ENCODE data around the gene B9D2.

The B9D2 gene

DNA sequence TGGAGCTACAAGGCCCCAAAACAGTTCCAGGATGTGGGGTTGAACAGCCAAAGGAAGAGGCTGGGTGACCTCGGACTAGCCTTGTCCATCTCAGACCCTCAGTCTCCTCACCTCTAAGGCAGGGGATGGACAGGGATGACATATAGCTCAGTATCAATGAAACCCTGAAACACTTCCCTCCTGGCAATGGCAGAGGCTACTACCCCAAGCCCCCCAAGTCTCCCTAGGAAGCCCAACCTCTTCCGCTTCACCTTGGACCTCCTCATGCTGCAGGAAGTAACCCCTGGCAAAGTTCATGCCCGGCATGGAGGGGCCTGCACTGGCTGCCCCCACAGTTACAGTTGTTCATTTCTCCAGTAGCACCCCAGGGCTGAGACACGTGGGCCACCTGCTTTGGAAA lies 43.4 kb downstream of the B9D2 start:
- TF ChIP-seq, protein P1, sequence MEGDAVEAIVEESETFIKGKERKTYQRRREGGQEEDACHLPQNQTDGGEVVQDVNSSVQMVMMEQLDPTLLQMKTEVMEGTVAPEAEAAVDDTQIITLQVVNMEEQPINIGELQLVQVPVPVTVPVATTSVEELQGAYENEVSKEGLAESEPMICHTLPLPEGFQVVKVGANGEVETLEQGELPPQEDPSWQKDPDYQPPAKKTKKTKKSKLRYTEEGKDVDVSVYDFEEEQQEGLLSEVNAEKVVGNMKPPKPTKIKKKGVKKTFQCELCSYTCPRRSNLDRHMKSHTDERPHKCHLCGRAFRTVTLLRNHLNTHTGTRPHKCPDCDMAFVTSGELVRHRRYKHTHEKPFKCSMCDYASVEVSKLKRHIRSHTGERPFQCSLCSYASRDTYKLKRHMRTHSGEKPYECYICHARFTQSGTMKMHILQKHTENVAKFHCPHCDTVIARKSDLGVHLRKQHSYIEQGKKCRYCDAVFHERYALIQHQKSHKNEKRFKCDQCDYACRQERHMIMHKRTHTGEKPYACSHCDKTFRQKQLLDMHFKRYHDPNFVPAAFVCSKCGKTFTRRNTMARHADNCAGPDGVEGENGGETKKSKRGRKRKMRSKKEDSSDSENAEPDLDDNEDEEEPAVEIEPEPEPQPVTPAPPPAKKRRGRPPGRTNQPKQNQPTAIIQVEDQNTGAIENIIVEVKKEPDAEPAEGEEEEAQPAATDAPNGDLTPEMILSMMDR (IDR thresholded peaks at IDR 0.05; ENCODE audit: low read depth, low read length, missing control alignments): no peak
- no peak for DNase-seq (ENCODE audit: extremely low read depth, low read depth)
- H3K4me3 ChIP-seq (replicated peaks; ENCODE audit: low read depth, low read length): no peak overlapping the region

DNA sequence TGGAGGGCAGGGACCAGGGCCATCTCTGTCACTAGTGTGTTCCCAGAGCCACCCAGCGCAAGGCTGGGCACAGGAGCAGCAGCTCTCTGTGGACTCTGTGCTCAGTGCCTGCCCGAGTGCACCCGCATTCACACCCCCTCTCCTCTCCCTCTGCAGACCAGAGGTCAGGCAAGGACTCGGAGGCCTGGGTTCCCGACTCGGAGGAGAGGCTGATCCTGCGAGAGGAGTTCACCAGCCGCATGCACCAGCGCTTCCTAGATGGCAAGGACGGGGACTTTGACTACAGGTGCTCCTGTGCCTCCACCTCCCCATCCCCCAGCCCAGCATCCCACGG lies 43.8 kb downstream of the B9D2 start:
- DNase-seq (ENCODE audit: extremely low read depth, low read depth): no peak
- H3K4me3 ChIP-seq (replicated peaks; ENCODE audit: low read depth, low read length): no peak overlapping the region
- TF ChIP-seq, protein P1 (IDR thresholded peaks at IDR 0.05; ENCODE audit: low read depth, low read length, missing control alignments): no peak

DNA sequence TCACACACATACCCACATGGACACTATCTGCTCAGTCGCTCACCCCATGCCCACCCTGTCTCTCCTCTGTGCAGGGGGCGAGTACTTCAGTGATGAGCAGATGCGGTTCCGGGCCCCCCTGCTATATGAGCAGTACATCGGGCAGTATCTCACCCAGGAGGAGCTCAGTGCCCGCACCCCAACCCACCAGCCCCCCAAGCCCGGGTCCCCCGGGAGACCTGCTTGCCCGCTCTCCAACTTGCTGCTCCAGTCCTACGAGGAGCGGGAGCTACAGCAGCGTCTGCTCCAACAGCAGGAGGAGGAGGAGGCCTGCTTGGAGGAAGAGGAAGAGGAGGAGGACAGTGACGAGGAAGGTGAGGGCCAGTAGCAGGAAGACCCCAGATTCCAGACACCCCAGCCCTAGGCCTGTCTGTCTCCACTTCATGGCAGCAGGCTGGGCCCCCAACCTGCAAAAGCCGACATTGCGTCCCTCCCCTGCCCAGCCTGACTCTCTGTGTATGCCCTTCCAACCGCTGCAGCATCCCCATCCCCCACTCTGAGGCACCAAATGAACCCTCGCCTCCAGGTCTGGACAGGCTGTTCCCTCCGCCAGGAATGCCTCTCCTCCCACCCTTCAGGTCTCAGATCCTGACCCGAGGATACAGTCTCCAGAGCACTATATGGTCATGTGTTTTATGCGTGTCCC lies 44.3 kb downstream of the B9D2 start:
- DNase-seq (ENCODE audit: extremely low read depth, low read depth): no peak
- TF ChIP-seq, protein P1 (IDR thresholded peaks at IDR 0.05; ENCODE audit: low read depth, low read length, missing control alignments): no peak
- no peak overlapping the region for H3K4me3 ChIP-seq (replicated peaks; ENCODE audit: low read depth, low read length)

DNA sequence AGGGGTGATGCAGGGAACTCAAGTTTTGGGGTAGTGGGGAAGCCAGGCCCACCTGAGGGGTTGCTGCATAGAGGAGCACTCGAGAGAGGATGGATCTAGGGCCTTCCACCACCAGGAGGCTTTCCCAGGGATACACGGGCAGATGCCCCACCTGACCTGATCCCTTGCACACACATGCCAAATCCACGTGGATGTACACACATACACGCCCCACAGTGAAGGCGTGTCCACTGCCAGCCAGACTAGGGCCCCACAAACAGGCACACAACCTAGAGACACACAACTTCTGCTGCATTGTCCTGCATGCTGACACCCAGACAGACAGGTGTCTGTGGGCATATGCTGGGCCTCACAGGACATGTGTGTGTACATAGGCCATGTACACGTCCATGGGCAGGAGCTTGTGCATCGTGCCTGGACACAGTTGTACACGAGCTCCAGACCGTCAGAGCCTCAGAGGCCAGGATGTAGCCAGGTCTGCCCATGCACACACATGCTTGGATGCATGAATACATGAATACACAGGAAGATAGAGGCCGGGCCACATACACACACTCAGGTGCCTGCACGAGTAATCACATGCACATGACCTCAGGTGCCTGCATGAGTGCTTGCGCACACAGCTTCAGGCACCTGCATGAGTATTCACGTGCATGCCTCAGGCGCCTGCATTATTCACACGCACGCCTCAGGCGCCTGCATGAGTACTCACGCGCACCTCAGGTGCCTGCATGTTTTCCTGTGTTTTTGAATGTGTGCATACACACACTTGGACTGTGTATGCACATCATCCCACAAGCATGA lies 45.1 kb downstream of the B9D2 start:
- TF ChIP-seq, protein P1 (IDR thresholded peaks at IDR 0.05; ENCODE audit: low read depth, low read length, missing control alignments): no peak
- no peak for DNase-seq (ENCODE audit: extremely low read depth, low read depth)

DNA sequence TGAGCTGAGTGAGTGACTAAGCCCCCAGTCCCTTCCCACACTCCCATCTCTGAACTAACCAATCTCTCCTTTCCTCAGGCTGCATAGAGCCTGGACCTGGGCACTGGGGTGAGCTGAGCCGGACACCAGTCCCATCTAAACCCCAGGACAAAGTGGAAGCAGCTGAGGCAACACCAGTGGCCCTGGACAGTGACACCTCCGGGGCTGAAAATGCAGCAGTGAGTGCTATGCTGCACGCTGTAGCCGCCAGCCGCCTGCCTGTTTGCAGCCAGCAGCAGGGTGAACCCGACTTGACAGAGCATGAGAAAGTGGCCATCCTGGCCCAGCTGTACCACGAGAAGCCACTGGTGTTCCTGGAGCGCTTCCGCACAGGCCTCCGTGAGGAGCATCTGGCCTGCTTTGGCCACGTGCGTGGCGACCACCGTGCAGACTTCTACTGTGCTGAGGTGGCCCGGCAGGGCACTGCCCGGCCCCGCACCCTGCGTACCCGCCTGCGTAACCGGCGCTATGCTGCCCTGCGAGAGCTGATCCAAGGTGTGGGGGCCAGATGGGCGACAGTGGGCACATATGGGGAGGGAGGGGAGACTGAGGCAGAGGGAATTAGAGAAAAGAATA lies 47.5 kb downstream of the B9D2 start:
- TF ChIP-seq, protein P1 (IDR thresholded peaks at IDR 0.05; ENCODE audit: low read depth, low read length, missing control alignments): no peak
- H3K4me3 ChIP-seq (replicated peaks; ENCODE audit: low read depth, low read length): no peak overlapping the region
- DNase-seq (ENCODE audit: extremely low read depth, low read depth): no peak

More for the DNA sequence above, 45.1 kb downstream of the B9D2 start:
- H3K4me3 ChIP-seq (replicated peaks; ENCODE audit: low read depth, low read length): no peak overlapping the region

DNA sequence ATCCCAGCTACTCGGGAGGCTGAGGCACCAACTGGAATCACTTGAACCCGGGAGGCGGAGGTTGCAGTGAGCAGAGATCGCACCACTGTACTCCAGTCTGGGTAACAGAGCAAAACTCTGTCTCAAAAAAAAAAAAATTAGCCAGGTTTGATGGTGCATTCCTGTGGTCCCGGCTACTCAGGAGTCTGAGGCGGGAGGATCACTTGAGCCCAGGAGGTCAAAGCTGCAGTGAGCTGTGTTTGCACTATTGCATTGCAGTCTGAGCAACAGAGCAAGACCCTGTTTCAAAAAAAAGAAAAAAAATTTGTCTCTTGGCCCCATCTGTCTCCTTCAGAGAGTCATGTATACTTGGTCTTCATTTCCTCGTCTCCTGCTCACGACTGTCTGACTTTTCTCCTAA lies 52.3 kb downstream of the B9D2 start:
- TF ChIP-seq, protein P1 (IDR thresholded peaks at IDR 0.05; ENCODE audit: low read depth, low read length, missing control alignments): no peak
- H3K4me3 ChIP-seq (replicated peaks; ENCODE audit: low read depth, low read length): peak overlapping the region; percentile 64
- no peak for DNase-seq (ENCODE audit: extremely low read depth, low read depth)
